Measurements from ENCODE around the gene IP6K1.
"Not testable (repeated sequence)": the region's sequence is repeated elsewhere in the genome, so short reads cannot be mapped to it uniquely, and the experiment has no call there.

IP6K1 gene

DNA sequence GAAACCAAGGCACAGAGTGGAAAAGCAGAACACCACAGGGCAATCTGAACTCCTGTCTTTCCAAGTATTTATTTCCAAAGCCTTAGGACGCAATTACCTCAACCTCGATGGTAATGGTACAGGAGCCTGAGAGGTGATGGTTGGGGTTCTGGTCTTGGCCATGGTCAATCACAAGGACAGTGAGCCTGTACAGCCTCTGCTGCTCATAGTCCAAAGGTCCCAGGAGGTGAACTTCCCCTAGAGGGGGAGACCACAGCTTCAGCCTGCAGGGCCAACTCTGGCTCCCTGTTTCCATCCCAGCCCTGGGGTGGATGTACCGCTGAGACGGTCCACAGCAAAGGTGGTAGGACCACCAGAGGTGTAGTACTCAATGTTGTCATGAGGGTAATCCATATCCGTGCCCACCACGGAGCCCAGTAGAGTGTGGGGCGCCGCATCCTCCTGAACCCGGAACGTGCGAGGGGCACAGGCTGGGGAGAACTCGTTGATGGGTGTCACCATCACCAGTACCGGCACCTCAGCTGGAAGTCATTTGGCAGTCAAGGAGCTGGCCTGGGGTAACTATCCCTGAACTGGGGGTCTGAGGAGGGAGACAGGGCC lies 7.2 kb upstream of the IP6K1 start:
- no peak for DNase-seq (ENCODE audit: low read depth)

DNA sequence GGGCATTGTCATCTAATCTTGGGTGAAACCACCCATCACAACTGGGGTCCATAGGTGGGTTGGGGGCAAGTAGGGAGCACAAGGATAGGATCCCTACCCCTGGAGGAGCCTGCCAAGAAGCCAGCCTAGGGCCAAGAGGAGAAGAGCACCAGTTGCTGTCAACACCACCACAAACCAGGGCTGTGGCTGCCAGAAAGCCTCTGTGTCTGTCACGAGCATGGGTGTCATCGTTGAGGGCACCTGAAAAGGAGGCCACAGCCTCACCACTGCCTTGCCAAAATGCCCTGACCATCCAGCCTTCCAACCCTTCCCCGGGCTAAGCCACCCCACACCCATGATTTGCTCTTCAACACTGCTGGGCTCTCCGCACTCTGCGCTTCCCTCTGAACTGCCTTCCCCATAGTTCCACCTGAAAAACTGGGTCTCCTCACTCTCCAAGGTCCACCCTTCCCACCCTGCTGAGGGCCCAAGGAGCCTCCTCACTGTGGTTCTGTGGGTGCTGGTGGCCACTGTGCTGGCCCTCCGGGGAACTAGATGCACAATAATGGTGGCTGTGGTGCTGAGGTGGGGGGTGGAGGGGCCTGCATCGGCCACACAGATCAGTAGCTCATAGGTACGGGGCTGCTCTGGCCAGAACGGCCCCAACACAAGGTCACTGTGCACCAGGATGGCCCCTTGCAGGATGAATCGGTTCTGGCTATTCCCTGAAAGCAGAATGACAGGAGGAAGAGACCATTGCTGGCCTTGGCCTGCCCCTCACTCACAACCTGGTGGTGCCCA lies 6.2 kb upstream of the IP6K1 start:
- DNase-seq (ENCODE audit: low read depth), result no peak

DNA sequence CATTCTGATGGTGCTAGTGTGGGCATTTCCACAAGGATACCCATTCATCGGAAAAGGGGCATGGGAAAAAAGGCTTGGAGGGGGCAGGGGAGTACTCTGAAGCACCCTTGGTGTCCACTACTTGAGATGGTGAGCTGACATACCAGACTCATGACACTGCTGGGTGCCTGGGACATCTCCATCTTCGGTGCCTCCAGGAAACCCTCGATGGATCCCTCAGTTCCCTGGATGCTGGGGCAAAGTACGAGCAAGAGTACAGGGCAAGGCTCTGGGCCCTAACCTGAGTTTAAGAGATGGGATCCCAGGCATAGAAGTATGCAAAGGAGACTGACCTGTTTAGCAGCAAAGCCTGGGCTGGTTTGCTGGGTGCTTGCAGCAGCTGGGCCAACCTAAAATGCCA lies 5.2 kb upstream of the IP6K1 start:
- DNase-seq (ENCODE audit: low read depth), result no peak

DNA sequence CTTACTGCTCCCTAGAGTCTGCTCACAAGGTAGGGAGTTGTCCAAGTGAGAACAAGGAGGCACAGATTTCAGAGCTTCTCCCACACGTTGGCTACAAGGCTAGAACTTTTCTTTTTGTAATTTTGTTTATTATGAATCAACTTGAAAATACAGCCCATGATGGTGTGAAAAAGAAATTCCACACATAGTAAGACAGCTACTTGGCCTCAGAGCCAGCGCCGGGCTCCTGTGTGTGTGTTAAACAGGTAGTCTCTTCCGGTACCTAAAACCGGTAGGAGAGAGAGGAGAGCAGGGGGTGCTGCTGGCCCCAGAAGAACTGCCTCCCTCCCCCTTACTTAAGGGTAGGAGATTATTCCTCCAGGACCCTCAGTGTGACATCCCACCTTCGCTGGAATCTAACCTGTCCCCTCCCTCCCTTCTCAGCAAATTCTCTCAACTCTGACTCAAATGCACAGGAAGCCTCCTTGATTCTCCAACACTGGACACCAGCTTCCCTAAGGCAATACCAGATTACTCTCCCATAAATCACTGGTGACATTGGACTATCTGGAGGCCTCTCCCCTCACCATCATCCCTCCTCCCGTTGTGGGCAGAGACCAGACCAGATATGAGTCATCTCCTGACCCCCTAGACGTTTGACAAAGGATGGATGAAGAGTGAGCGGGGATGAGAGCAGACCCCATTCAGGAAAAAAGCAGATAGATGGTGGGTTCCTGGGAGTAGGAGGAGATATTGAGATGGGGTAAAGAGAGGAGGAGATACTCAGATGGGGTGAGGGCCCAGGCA lies 4.5 kb upstream of the IP6K1 start:
- DNase-seq (ENCODE audit: low read depth), result peak; percentile 73

DNA sequence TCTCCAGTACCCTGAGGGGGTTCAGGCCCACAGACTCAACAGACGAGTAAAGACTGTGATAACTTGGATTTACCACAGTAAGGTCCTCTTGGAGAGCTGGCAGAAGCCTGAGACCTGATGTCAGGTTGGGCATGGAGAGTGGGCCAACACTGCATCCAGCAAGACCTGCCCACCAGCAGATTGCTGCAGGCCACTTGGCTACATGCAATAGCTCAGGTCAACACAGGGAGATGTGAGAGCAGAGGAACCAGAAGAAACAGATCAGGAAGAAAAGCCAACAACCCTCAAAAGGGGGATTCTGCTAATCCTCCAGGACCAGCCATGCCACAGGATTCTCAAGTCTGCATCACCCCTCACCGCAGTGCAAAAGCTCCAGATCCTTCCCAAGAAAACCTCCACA lies 1.7 kb upstream of the IP6K1 start:
- no peak for DNase-seq (ENCODE audit: low read depth)

DNA sequence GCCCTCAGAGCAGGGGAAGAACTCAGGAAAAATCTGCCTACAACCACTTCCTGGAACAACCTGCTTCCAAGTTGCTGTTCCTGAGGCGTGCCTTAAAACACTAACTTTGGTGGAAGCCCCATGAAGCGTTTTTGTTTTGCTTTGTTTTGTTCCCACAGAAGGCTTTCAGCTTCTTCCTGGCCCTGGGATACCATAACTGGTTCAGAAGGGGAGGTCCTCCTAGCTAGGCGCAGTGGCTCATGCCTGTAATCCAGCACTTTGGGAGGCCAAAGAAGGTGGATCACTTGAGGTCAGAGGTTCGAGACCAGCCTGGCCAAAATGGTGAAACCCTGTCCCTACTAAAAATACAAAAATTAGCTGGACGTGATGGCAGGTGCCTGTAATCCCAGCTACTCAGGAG lies 1.2 kb upstream of the IP6K1 start:
- DNase-seq (ENCODE audit: low read depth), result no peak

DNA sequence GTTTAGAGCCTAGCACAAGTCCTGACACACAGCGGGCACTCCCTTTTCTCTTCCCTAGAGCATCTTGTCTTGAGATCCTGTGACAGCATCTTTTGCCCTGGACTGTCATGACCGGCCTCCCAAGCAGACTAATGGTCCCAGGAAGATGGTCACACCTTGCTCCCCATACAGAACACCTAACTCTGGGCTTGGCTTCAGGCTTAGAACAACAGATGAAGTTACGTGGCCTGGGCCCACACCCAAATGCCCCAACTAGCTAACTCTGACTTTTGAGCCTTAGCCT lies 781 bp upstream of the IP6K1 start:
- no peak for DNase-seq (ENCODE audit: low read depth)

DNA sequence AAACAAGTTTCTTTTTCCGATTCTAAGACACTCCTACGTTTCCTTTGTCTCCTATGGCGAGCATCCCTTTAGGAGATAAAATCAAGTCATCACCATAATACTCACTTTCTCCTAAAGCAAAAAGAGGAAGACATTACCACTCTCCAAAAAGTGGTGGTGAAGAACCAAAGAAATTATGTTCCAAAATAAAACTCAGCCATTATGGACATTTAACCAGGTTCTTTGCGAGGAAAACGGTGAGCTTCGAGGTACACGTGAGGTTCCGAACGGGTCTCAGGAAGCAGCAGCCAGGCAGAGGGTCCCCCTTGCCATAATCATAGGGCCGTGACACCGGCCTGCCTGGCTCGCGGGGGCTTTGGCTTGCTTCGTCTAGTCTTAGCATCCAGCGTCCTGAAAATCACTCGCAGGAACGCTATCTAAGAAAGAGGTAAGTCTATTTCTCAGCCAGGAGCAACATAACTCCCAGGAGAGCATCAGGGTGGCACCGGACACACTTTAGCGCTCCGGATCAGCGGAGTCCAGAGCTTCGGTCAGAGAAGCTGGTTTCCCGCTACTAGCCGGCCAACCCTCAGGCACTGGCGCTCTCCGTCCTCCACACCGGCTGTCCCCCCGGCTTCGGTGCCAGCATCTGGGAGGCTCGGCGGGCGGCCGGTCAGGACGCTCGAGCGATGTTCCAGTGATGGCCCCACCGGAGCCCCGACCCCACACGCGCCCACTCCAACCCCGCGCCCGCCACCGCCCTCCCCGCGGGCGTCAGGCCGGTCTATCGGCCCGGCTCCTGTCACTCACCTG lies 581 bp downstream of the IP6K1 start:
- peak; percentile 64 for DNase-seq (ENCODE audit: low read depth)

DNA sequence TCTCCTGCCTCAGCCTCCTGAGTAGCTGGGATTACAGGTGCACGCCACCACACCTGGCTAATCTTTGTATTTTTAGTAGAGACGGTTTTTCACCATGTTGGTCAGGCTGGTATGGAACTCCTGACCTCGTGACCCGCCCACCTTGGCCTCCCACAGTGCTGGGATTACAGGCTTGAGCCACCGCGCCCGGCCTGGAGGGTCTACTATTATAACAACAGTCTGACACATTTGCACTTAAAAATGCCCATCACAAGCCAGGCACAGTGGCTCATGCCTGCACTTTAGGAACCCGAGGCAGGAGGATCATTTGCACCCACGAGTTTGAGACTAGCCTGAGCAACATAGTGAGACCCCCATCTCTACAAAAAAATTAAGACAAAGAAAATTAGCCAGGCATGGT lies 4.1 kb downstream of the IP6K1 start:
- not testable (repeated sequence) for DNase-seq (ENCODE audit: low read depth)

DNA sequence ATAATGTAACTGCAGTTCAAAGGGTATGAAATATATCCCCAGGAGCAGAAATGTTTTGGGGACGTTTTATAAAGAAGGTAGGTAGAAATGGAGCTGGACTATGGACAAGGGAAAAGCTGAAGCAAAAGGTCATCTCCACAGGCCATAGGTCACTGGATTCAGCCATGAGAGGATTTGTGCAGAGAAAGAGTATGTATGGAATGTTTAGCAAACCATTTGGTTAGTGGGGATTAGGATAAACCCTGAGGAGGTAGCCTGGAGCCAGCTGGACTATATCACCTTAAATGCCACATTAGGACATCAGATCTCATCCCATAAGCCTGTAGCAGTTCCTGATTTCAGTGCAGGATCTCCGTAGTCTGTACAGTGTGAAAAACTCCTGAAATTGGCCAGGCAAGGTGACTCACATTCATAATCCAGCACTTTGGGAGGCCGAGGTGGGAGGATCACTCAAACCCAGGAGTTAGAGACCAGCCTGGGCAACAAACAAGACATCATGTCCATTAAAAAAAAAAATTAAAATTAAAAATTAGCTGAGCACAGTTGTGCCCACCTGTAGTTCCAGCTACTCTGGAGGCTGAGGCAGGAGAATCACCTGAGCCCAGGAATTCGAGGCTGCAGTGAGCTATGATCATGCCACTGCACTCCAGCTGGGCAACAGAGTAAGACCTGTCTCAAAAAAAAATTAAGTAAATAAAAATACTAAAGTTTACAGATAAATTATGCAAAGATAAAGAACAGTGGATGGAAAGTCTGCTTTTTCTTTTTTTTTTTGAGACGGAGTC lies 4.7 kb downstream of the IP6K1 start:
- no peak for DNase-seq (ENCODE audit: low read depth)

DNA sequence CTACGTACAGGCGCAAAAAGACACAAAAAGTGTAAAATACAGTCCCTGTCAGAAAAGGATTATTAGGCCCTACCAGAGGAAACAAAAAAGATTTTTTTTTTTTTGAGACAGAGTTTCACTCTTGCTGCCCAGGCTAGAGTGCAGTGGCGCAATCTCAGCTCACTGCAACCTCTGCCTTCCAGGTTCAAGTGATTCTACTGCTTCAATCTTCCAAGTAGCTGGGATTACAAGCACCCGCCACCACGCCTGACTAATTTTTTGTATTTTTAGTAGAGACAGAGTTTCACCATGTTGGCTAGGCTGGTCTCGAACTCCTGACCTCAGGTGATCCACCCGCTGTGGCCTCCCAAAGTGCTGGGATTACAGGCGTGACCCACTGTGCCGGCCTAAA lies 5.4 kb downstream of the IP6K1 start:
- DNase-seq (ENCODE audit: low read depth), result not testable (repeated sequence)

DNA sequence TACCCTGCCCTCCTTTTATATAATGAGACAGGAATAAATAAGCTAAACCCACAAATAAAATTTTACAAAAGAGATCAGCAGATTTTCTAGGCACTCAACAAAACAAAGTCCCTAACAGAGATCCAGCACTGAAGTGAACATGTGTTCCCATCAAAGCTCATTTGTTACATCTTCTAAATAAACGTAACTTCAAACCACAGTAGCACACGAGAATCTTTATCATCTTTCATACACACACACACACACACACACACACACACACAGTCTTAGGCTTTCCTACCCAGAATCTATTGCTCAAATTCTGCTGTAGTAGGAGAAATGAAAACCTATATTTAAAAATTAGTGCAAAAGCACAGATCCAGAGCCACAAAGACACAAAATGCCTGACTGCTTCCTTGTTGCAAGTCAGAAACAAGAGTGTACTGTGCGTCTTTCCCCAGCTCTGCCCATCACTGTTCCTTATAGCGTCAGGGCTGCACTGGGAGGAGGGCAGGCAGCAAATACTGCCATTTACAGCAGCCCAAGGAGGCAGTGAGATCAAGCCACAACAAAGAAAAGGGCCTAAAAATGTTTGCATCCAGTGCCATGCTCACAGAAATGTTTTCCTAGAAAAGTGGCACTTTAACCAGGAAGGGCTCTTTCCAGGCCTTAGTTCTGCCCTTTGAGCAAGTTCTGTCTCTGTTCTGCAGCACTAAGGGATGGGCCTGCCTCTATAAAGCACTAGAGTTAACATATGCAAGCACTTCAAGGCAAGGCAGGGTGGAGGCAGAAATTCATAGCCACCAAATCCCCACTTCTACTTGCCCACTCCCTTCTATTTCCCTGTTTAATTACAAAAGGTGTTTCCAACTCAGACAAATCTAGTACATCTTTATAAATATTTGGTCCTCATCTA lies 6.0 kb downstream of the IP6K1 start:
- no peak for DNase-seq (ENCODE audit: low read depth)

DNA sequence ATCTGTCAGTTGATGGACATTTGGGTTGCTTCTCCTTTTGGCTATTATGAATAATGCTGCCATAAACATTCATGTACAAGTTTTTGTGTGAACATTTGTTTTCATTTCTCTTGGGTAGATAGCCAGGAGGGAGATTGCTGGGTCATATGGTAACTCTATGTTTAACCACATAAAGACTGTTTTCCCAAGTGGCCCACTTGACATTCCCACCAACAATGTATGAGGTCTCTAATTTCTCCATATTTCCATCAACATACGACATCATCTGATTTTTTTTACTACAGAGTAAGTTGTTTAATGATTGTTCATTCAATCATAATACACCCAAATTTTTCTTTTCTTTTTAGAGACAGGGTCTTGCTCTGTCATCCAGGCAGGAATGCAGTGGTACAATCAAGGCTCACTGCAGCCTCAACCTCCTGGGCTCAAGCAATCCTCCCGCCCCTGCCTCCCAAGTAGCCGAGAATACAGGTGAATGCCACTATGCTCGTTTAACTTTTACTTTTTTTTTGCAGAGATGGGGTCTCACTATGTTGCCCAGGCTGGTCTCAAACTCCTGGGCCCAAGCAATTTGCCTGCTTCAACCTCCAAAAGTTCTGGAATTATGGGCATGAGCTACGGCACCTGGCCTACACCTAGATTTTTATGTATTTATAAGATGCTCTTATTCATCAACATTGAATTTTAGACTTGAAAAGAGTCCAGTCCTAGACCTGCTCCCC lies 6.8 kb downstream of the IP6K1 start:
- DNase-seq (ENCODE audit: low read depth), result no peak

DNA sequence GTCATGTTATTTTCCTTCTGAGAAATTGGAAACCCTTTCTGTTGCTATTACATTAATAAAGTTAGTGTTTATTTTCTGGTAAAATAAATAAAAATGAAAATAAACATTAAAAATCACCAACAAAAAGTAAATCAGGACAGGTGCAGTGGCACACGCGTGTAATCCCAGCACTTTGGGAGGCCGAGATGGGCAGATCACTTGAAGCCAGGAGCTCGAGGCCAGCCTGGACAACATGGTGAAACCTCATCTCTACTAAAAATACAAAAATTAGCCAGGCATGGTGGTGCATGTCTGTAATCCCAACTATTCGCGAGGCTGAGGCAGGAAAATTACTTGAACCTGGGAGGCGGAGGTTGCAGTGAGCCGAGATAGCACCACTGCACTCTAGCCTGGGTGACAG lies 10.2 kb downstream of the IP6K1 start:
- DNase-seq (ENCODE audit: low read depth), result not testable (repeated sequence)

DNA sequence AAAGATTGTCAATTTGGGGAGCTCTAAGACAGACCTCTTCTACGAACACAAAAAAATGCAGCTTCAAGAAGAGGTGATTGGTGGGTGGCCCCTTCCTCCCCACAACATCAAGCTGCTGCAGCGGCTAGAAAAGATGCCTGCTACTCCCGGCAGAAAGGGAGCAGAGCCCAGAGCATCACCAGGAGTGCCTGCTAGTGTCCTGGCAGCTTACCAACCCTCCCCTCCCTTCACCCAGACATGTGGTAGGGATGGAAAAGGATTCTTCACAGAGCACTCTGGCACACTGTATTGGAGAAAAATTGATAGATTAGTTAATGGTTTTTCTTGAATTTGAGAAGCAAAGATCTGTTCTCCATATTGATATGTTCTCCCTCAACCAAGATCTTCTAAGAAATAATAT lies 10.8 kb downstream of the IP6K1 start:
- DNase-seq (ENCODE audit: low read depth), result no peak

DNA sequence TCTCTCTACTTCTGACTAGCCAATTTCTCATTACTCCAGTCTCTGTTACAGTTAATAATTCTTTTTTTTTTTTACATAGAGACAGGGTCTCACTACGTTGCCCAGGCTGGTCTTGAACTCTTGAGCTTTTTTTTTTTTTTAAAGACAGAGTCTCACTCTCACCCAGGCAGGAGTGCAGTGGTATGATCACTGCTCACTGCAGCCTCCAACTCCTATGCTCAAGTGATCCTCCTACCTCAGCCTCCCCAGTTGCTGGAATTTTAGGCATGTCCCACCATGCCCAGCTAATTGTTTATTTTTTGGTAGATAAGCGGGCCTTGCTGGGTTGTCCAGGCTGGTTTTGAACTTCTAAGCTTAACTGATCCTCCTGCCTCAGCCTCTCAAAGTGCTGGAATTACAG lies 13.6 kb downstream of the IP6K1 start:
- no peak for DNase-seq (ENCODE audit: low read depth)

DNA sequence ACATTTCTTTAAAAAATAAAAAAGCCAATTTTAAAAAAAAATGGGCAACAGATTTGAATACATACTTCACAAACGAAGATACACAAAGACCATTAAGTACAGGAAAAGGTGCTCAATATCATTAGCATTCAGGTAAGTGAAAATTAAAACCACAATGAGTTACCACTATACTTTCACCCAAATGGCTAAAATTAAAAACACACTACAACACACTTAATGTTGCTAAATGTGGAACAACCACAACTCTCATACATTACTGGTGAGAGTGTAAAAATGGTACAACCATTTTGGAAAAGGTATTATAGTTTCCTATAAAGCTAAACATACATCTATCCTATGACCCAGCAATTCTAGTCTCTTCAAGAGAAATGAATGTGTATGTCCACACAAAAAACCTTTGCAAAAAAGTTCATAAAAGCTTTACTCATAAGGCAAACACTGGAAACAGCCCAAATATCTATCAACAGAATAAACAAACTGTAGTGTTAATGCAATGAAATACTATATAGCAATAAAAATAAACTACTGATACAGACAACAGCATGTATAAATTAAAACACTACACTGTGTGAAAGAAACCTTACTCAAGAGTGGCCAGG lies 14.9 kb downstream of the IP6K1 start:
- DNase-seq (ENCODE audit: low read depth), result no peak

DNA sequence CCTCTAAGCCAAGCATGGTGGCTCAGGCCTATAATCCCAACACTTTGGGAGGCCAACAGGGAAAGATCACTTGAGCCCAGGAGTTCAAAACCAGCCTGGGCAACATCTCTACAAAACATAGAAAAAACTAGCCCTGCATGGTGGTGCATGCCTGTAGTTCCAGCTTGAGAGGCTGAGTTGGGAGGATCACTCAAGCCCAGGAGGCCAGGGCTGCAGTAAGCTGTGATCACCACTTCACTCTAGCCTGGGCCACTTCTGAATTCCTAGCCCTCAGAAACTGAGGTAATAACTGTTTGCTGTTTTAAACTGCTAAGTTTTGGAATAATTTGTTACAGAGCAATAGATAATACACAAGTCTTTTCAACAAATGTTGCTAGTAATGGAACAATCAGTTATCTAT lies 16.4 kb downstream of the IP6K1 start:
- DNase-seq (ENCODE audit: low read depth), result no peak

DNA sequence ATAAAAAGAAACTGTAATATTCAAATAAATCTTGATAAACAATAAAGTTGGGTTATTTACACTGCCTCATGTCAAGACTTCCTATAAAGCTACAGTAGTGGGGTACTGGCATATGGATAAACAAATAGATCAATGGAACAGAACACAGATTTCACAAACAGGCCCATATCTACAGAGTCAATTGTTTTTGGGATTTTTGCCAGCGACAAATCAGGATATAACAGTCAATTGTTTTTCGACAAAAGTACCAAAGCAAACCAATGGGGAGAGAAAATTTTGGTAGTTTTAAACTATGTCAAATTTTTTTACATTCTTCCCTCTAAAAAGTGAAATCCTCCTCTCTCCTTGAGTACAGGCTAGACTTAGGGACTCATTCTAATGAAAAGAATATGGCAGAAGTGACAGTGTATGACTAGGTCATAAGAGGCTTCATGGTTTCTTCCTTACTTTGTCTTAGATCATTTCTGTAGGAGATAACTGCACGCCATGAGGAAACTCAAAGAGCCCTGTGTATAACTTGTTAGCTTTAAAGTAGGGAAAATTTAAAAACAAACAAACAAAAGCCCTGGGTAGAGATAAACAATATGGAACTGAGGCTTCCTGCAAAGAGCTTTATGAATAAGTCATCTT lies 16.9 kb downstream of the IP6K1 start:
- no peak for DNase-seq (ENCODE audit: low read depth)
